Measurements from ENCODE around the gene DAPL1.

DAPL1 gene

GRCh38 chr2:158762336-158762735 is 32.8 kb upstream of the DAPL1 start:
- TF ChIP-seq, protein P1, sequence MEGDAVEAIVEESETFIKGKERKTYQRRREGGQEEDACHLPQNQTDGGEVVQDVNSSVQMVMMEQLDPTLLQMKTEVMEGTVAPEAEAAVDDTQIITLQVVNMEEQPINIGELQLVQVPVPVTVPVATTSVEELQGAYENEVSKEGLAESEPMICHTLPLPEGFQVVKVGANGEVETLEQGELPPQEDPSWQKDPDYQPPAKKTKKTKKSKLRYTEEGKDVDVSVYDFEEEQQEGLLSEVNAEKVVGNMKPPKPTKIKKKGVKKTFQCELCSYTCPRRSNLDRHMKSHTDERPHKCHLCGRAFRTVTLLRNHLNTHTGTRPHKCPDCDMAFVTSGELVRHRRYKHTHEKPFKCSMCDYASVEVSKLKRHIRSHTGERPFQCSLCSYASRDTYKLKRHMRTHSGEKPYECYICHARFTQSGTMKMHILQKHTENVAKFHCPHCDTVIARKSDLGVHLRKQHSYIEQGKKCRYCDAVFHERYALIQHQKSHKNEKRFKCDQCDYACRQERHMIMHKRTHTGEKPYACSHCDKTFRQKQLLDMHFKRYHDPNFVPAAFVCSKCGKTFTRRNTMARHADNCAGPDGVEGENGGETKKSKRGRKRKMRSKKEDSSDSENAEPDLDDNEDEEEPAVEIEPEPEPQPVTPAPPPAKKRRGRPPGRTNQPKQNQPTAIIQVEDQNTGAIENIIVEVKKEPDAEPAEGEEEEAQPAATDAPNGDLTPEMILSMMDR (IDR thresholded peaks at IDR 0.05; ENCODE audit: insufficient read depth, missing control alignments): no peak
- no peak for DNase-seq (ENCODE audit: insufficient read length, low spot score)
- FAIRE-seq: peak; percentile 38

GRCh38 chr2:158766524-158766923 is 28.6 kb upstream of the DAPL1 start:
- FAIRE-seq: no peak
- no peak for DNase-seq (ENCODE audit: insufficient read length, low spot score)
- TF ChIP-seq, protein P1 (IDR thresholded peaks at IDR 0.05; ENCODE audit: insufficient read depth, missing control alignments): no peak

DNA sequence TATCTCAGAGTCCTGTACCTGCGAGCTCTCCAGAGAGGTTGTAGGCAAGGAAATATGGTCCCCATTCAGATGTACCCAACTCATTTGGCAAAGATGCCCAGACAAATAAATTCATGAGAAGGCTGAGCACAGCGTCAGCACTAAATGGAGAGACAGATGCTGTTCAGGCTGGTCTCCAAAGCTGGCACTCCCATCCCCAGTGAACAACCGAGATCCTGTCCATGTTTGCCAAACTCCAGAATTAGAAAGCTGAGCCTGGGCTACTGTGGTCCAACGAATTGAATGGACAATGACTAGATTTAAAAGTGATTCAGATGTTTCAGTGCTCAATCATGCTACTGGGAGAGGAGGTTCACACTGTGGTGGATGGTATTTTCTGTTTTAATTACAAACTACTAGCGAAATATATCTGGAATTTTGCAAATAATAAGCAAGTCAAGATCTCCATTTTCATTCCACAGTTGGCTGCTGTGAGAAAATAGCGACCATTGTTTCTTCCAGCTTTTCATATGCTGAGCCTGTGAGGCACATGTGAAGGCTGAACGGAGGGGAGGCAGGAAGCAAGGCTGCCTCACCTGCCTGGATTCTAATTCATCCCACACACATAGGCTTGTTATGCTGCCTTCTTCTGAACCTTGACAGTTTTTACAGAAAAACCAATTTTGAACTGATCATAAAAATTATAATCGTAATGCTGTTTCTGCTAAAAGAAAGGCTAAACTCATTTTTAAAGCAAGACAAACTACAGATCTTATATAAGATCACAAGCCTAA is 22.6 kb upstream of the DAPL1 start:
- no peak for FAIRE-seq
- no peak for DNase-seq (ENCODE audit: insufficient read length, low spot score)
- TF ChIP-seq, protein P1 (IDR thresholded peaks at IDR 0.05; ENCODE audit: insufficient read depth, missing control alignments): no peak

GRCh38 chr2:158773121-158773520 is 22.0 kb upstream of the DAPL1 start:
- no peak for FAIRE-seq
- TF ChIP-seq, protein P1 (IDR thresholded peaks at IDR 0.05; ENCODE audit: insufficient read depth, missing control alignments): no peak
- DNase-seq (ENCODE audit: insufficient read length, low spot score): no peak

DNA sequence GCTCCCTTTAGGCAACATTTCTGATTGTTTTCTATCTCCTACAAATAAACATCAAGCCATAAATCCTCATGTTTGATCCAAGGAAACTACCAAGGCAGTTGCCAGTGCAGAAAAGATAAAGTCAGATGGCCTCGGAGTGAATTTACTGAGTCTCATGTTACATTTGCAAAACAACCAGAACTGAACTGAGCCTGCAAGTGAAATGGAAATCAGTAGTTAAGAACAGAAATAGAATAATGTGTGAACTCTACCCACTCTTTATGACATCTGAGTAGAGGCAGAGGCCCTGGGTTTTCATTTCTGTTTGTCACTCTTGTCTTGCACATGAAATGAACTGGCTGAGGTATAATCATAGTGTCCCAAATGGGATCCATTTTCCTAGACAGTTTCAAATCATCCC is 20.4 kb upstream of the DAPL1 start:
- FAIRE-seq (no peak), DNase-seq (ENCODE audit: insufficient read length, low spot score) (no peak)
- TF ChIP-seq, protein P1 (IDR thresholded peaks at IDR 0.05; ENCODE audit: insufficient read depth, missing control alignments): no peak

- no peak for FAIRE-seq
- TF ChIP-seq, protein P1 (IDR thresholded peaks at IDR 0.05; ENCODE audit: insufficient read depth, missing control alignments): no peak
- no peak for DNase-seq (ENCODE audit: insufficient read length, low spot score)
These were observed 19.7 kb upstream of the DAPL1 start for GRCh38 chr2:158775273-158776027.

DNA sequence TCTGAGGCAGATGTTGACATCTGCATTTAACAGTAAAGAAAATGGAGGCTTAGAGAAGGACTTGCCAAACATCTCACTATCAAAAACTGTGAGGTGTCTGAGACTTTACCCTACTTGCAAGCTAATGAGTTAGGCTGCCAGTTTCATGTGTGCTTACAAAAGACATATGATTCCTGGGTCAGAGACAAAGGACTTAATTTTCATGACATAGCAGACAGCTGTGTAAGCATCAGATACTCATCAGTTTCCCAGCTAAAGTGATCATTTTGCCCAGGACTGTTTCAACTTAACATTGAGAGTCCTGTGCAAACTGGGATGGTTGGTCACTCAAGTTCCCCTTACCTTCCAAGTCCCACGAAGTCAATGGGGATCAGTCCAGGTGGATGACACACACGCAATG is 18.9 kb upstream of the DAPL1 start:
- no peak for FAIRE-seq

More for the DNA sequence above, 18.9 kb upstream of the DAPL1 start:
- TF ChIP-seq, protein P1 (IDR thresholded peaks at IDR 0.05; ENCODE audit: insufficient read depth, missing control alignments): no peak
- no peak for DNase-seq (ENCODE audit: insufficient read length, low spot score)
